Neural progenitor cell (in vitro differentiated cells): ENCODE measurements around the gene PTPRC. TPM values are rescaled to one million over a fixed set of nuclear protein-coding genes. Genes with fewer than 3 reads are reported as not detected.

ENCODE experiments used
- DNase-seq: peaks from one replicate; pipeline ENCODE4 v3.0.0-alpha.2; 2016; ENCODE audit warnings: low spot score
- H2AFZ ChIP-seq: fragments of 200-600 bp; sonication (generic); replicated peaks from 2 replicates; pipeline ENCODE4 v1.6.1; 2016; ENCODE audit warnings: antibody characterized with exemption
- H3F3A ChIP-seq: fragments of 200-600 bp; sonication (generic); 2 replicates; pipeline ENCODE4 v1.6.1; 2016; ENCODE audit warnings: antibody characterized with exemption, low read depth
- H3K27ac ChIP-seq: fragments of 200-600 bp; sonication (generic); 2 replicates; pipeline ENCODE4 v1.5.1; 2016; ENCODE audit warnings: mild to moderate bottlenecking
- H3K27me3 ChIP-seq: fragments of 200-600 bp; sonication (generic); 2 replicates; pipeline ENCODE4 v1.6.1; 2016; ENCODE audit warnings: mild to moderate bottlenecking, moderate library complexity
- H3K36me3 ChIP-seq: fragments of 200-600 bp; sonication (generic); 2 replicates; pipeline ENCODE4 v1.5.1; 2016
- H3K4me1 ChIP-seq: fragments of 200-600 bp; sonication (generic); 2 replicates; pipeline ENCODE4 v1.6.1; 2016; ENCODE audit warnings: mixed run types
- H3K4me2 ChIP-seq: fragments of 200-600 bp; sonication (generic); 2 replicates; pipeline ENCODE4 v1.6.1; 2016
- H3K4me3 ChIP-seq: fragments of 200-600 bp; sonication (generic); 2 replicates; pipeline ENCODE4 v1.5.1; 2016
- H3K79me2 ChIP-seq: fragments of 200-600 bp; sonication (generic); 2 replicates; pipeline ENCODE4 v1.6.1; 2016; ENCODE audit warnings: low read depth
- H3K9ac ChIP-seq: fragments of 200-600 bp; sonication (generic); 2 replicates; pipeline ENCODE4 v1.6.1; 2016
- H3K9me3 ChIP-seq: fragments of 200-600 bp; sonication (generic); 2 replicates; pipeline ENCODE4 v1.5.1; 2016; ENCODE audit warnings: low read depth
- H4K20me1 ChIP-seq: fragments of 200-600 bp; sonication (generic); 2 replicates; pipeline ENCODE4 v1.6.1; 2016; ENCODE audit warnings: low read depth
- H3K27ac Mint-ChIP-seq: 3 replicates; pipeline ENCODE4 v1.8.0; 2021; ENCODE audit warnings: mixed read lengths
- H3K27me3 Mint-ChIP-seq: 2 replicates; pipeline ENCODE4 v1.8.0; 2022; ENCODE audit warnings: low read depth, mild to moderate bottlenecking, inconsistent platforms, moderate library complexity, mixed read lengths; ENCODE audit not compliant: insufficient read depth
- H3K36me3 Mint-ChIP-seq: 3 replicates; pipeline ENCODE4 v1.8.0; 2021; ENCODE audit warnings: mixed read lengths
- H3K4me1 Mint-ChIP-seq: 3 replicates; pipeline ENCODE4 v1.8.0; 2021; ENCODE audit warnings: mixed read lengths
- H3K4me3 Mint-ChIP-seq: 3 replicates; pipeline ENCODE4 v1.8.0; 2021; ENCODE audit warnings: mild to moderate bottlenecking, moderate library complexity, mixed read lengths
- H3K9me3 Mint-ChIP-seq: 3 replicates; pipeline ENCODE4 v1.8.0; 2020; ENCODE audit warnings: mixed read lengths
- EZH2 ChIP-seq: fragments of 200-600 bp; sonication (generic); IDR thresholded peaks from 2 replicates; pipeline ENCODE4 v1.6.1; 2017; ENCODE audit warnings: antibody characterized with exemption, mild to moderate bottlenecking, moderate library complexity
- EZH2phosphoT487 ChIP-seq: fragments of 200-600 bp; sonication (generic); IDR thresholded peaks from 2 replicates; pipeline ENCODE4 v1.6.1; 2017; ENCODE audit warnings: antibody characterized with exemption
- total RNA-seq: library from RNA; depleted of rRNA; stranded (reverse); fragments of >200 nt; gene quantifications from 2 replicates; pipeline ENCODE4 v1.2.3, GENCODE V29; 2015; ENCODE audit warnings: low replicate concordance
- TF ChIP-seq, protein P1 (sequence below): fragments of 200-600 bp; sonication (generic); IDR thresholded peaks from 2 replicates; pipeline ENCODE4 v1.5.1; 2017; ENCODE audit warnings: antibody characterized with exemption, mild to moderate bottlenecking

Gene PTPRC
- total RNA-seq, 1 donor from 2014 or later: not detected

DNA sequence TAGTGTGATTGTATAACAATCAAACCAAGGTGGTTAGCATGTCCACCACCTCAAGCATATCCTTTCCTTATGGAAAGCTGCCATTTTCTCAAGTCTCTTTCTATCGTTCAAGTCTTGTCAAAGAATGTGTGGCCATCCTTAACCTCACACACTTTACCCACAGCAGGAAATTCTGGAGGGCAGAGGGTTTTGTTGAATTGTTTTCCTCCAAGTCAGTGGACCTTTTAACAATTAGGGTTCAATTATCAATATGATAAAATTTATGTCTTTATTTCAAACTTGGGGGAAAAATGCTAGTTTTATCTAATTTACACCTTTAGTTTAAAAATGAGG is 14.2 kb upstream of the PTPRC start:
- H3K4me1 Mint-ChIP-seq: peaks cover 9% of the 10 kb centered on the region
- TF ChIP-seq, protein P1, sequence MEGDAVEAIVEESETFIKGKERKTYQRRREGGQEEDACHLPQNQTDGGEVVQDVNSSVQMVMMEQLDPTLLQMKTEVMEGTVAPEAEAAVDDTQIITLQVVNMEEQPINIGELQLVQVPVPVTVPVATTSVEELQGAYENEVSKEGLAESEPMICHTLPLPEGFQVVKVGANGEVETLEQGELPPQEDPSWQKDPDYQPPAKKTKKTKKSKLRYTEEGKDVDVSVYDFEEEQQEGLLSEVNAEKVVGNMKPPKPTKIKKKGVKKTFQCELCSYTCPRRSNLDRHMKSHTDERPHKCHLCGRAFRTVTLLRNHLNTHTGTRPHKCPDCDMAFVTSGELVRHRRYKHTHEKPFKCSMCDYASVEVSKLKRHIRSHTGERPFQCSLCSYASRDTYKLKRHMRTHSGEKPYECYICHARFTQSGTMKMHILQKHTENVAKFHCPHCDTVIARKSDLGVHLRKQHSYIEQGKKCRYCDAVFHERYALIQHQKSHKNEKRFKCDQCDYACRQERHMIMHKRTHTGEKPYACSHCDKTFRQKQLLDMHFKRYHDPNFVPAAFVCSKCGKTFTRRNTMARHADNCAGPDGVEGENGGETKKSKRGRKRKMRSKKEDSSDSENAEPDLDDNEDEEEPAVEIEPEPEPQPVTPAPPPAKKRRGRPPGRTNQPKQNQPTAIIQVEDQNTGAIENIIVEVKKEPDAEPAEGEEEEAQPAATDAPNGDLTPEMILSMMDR: no peak
- TF ChIP-seq EZH2phosphoT487 (no peak), EZH2 (no peak)
- Histone ChIP-seq H3K4me1 (no peaks in the 10 kb centered on the region), H2AFZ (no peak overlapping the region), H4K20me1 (no peaks in the 10 kb centered on the region), H3K9me3 (no peaks in the 10 kb centered on the region), H3F3A (no peaks in the 10 kb centered on the region), H3K27ac (no peak overlapping the region), H3K4me3 (no peak overlapping the region), H3K4me2 (no peak overlapping the region), H3K36me3 (no peaks in the 10 kb centered on the region), H3K27me3 (no peaks in the 10 kb centered on the region), H3K9ac (no peak overlapping the region), H3K79me2 (no peaks in the 10 kb centered on the region)
- no peaks in the 10 kb centered on the region for H3K9me3 Mint-ChIP-seq
- H3K36me3 Mint-ChIP-seq: no peaks in the 10 kb centered on the region
- no peak for DNase-seq
- no peak overlapping the region for H3K4me3 Mint-ChIP-seq
- H3K27me3 Mint-ChIP-seq: no peaks in the 10 kb centered on the region
- no peak overlapping the region for H3K27ac Mint-ChIP-seq

DNA sequence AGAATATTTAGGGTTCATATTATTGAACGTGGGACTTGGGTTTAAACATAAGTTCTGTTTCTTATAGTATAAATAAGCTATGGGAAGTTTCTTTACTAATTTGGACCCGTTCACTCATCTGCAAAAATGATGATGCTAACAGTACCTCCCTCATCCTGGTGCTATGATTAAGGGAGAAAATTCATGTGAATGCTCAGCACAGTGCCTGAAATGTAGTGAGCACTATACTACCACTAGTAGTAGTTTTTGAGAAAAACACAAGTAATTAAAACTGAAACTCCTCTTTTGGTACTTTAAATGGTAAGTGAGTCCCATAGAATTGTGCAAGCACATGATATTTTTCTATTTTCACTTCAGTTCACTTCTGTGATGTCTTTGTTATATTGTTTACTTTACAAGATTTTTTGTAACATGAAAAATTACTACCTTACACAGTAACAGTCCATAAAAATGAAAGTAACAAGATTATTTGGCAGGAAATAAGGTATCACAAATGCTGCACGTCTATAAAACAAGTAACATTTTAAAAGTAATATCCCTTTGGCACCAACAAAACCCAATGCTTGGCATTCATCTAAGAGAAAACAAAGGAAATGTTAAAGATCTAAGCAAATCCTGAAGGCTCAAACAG is 11.3 kb upstream of the PTPRC start:
- Mint-ChIP-seq H3K4me3 (no peak overlapping the region), H3K27ac (no peak overlapping the region), H3K36me3 (no peaks in the 10 kb centered on the region), H3K27me3 (no peaks in the 10 kb centered on the region), H3K4me1 (peaks cover 1% of the 10 kb centered on the region), H3K9me3 (no peaks in the 10 kb centered on the region)
- Histone ChIP-seq H3K9ac (no peak overlapping the region), H3K36me3 (no peaks in the 10 kb centered on the region), H3K79me2 (no peaks in the 10 kb centered on the region), H3K4me2 (no peak overlapping the region), H3K27ac (no peak overlapping the region), H2AFZ (no peak overlapping the region), H3K9me3 (no peaks in the 10 kb centered on the region), H3K4me1 (no peaks in the 10 kb centered on the region), H3K27me3 (no peaks in the 10 kb centered on the region), H4K20me1 (no peaks in the 10 kb centered on the region), H3F3A (no peaks in the 10 kb centered on the region), H3K4me3 (no peak overlapping the region)
- no peak for DNase-seq
- TF ChIP-seq EZH2phosphoT487: no peak
- TF ChIP-seq, protein P1: no peak
- no peak for TF ChIP-seq EZH2

DNA sequence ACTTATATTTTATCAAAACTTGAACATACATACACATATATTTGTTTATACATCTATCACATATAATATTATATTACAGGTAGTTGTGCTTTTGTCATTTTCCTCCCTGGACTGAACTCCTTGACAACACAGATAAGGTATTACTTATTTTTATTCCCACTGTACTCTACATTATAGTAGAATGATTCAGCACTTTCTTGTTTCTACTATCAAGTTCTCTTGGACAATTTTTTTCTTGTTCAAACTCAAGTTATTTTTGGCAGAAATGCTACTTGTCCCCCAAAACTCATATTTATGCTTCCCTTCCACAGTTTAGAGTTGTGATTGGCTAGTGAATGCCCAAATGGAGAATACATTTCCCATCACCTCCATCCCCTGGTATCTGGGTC is 10.8 kb upstream of the PTPRC start:
- TF ChIP-seq EZH2 (no peak), EZH2phosphoT487 (no peak)
- TF ChIP-seq, protein P1: no peak
- no peak overlapping the region for H3K4me3 ChIP-seq
- H4K20me1 ChIP-seq: no peaks in the 10 kb centered on the region
- no peak overlapping the region for H2AFZ ChIP-seq
- H3K36me3 Mint-ChIP-seq: no peaks in the 10 kb centered on the region
- H3K9me3 ChIP-seq: no peaks in the 10 kb centered on the region
- no peak overlapping the region for H3K4me3 Mint-ChIP-seq
- H3K27ac ChIP-seq: no peak overlapping the region
- no peak overlapping the region for H3K4me2 ChIP-seq
- H3K27me3 ChIP-seq: no peaks in the 10 kb centered on the region
- no peaks in the 10 kb centered on the region for H3K4me1 Mint-ChIP-seq
- H3K27me3 Mint-ChIP-seq: no peaks in the 10 kb centered on the region
- no peak overlapping the region for H3K9ac ChIP-seq
- no peaks in the 10 kb centered on the region for H3K4me1 ChIP-seq
- no peaks in the 10 kb centered on the region for H3K9me3 Mint-ChIP-seq
- no peak for DNase-seq
- no peaks in the 10 kb centered on the region for H3F3A ChIP-seq
- no peak overlapping the region for H3K27ac Mint-ChIP-seq
- no peaks in the 10 kb centered on the region for H3K36me3 ChIP-seq
- H3K79me2 ChIP-seq: no peaks in the 10 kb centered on the region
